HepG2 (cell line): ENCODE data around the gene SYT17. TPM values are rescaled to one million over a fixed set of nuclear protein-coding genes. Genes with fewer than 3 reads are reported as not detected.

Source experiments
- ATAC-seq: fragments of 200-7000 bp; cut with Tn5 transposase; 3 replicates; pipeline ENCODE4 v1.9.1; 2020; ENCODE audit warnings: mild to moderate bottlenecking, moderate library complexity
- BruUV-seq: library from RNA; stranded (reverse); fragments of 400-500 nt; replicated peaks from 2 replicates; lab custom pipeline; 2021; lab: Mats Ljungman, UMichigan
- CTCF ChIA-PET: fragments of 300-600 bp; formaldehyde crosslinking; extraction: SDS; loops from one replicate; lab custom pipeline; 2021; ENCODE audit warnings: low total read pairs, inconsistent platforms, low intra/inter-chr PET ratio; lab: Yijun Ruan, JAX
- POLR2A ChIA-PET: fragments of 350-600 bp; sonication (Branson Sonifier 250); formaldehyde crosslinking; loops from one replicate; lab custom pipeline; 2020; ENCODE audit warnings: antibody characterized with exemption, inconsistent platforms; lab: Yijun Ruan, JAX
- DNase-seq: peaks from one replicate; pipeline ENCODE4 v3.0.0-alpha.2; 2015; ENCODE audit warnings: low spot score
- FAIRE-seq: peaks from 3 replicates; lab custom pipeline; 2011; peaks lifted over from hg19 to GRCh38; lab: Jason Lieb, UNC
- H2AFZ ChIP-seq: one replicate; pipeline ENCODE4 v1.6.1; 2011; ENCODE audit warnings: low read length, inconsistent platforms
- H3K27ac ChIP-seq: fragments of 300-600 bp; 3 replicates; pipeline ENCODE4 v1.8.0; 2011; ENCODE audit warnings: mixed run types, mild to moderate bottlenecking, mixed read lengths, low read length, inconsistent platforms; ENCODE audit not compliant: insufficient read depth; ENCODE audit errors: extremely low read length
- H3K27me3 ChIP-seq, 2 experiments: fragments of 200-600 bp in 1 of 2; 2 replicates in 1 of 2; 3 replicates in 1 of 2; pipeline versions ENCODE4 v1.6.0 to v1.8.0; 2011; ENCODE audit warnings: low read length in 2 of 2, mild to moderate bottlenecking in 2 of 2, moderate library complexity in 2 of 2, inconsistent platforms in 1 of 2; ENCODE audit not compliant: insufficient read depth in 2 of 2, control insufficient read depth in 1 of 2
- H3K36me3 ChIP-seq, 2 experiments: fragments of 200-600 bp in 1 of 2; replicated peaks in 1 of 2; 2 replicates in 1 of 2; 3 replicates in 1 of 2; pipeline versions ENCODE4 v1.5.1 to v1.8.0; 2011; ENCODE audit warnings: low read length in 2 of 2, inconsistent platforms in 1 of 2; ENCODE audit not compliant: insufficient read depth in 2 of 2, control insufficient read depth in 1 of 2
- H3K4me1 ChIP-seq: 2 replicates; pipeline ENCODE4 v1.5.1; 2012; ENCODE audit warnings: low read length, inconsistent platforms; ENCODE audit not compliant: insufficient read depth
- H3K4me2 ChIP-seq: 2 replicates; pipeline ENCODE4 v1.6.0; 2011; ENCODE audit warnings: low read depth, low read length, inconsistent platforms
- H3K4me3 ChIP-seq, 3 experiments: fragments of 200-600 bp in 1 of 3; sonication (generic), shearing (Covaris generic) in 1 of 3; replicated peaks in 1 of 3; 2 replicates each; pipeline ENCODE4 v1.5.1; 2011 to 2016; ENCODE audit warnings: low read length in 3 of 3, inconsistent platforms in 2 of 3, low read depth in 2 of 3, mild to moderate bottlenecking in 2 of 3, control low read depth in 1 of 3, mixed read lengths in 1 of 3; ENCODE audit not compliant: insufficient read depth in 1 of 3
- H3K79me2 ChIP-seq: one replicate; pipeline ENCODE4 v1.6.1; 2011; ENCODE audit warnings: low read length, inconsistent platforms; ENCODE audit not compliant: insufficient read depth
- H3K9ac ChIP-seq: 2 replicates; pipeline ENCODE4 v1.6.0; 2011; ENCODE audit warnings: mild to moderate bottlenecking, low read depth, low read length, inconsistent platforms; ENCODE audit not compliant: insufficient read depth
- H3K9me3 ChIP-seq: 2 replicates; pipeline ENCODE4 v1.5.1; 2012; ENCODE audit warnings: mild to moderate bottlenecking, low read length
- H4K20me1 ChIP-seq: 2 replicates; pipeline ENCODE4 v1.6.0; 2011; ENCODE audit warnings: inconsistent platforms, mild to moderate bottlenecking, low read length, moderate library complexity; ENCODE audit not compliant: insufficient read depth
- AKNA ChIP-seq: sonication (generic); formaldehyde crosslinking; IDR thresholded peaks from 2 replicates; pipeline ENCODE4 v1.4.0; 2020; ENCODE audit warnings: missing genetic modification reagents, borderline replicate concordance
- BORCS8-MEF2B ChIP-seq: sonication (generic); formaldehyde crosslinking; IDR thresholded peaks from 2 replicates; pipeline ENCODE4 v1.8.0; 2022; ENCODE audit warnings: mild to moderate bottlenecking, missing genetic modification reagents
- EEA1 ChIP-seq: sonication (generic); formaldehyde crosslinking; IDR thresholded peaks from 2 replicates; pipeline ENCODE4 v1.5.1; 2020; ENCODE audit warnings: mild to moderate bottlenecking, missing genetic modification reagents, borderline replicate concordance
- EP300 ChIP-seq, 3 experiments: sonication (generic) in 1 of 3; formaldehyde crosslinking in 1 of 3; IDR thresholded peaks; 2 replicates each; pipeline versions ENCODE4 v1.5.1 to v1.6.1; 2011 to 2020; ENCODE audit warnings: low read depth in 2 of 3, low read length in 2 of 3, borderline replicate concordance in 1 of 3, improper control_type of control experiment in 1 of 3, mild to moderate bottlenecking in 1 of 3, missing genetic modification reagents in 1 of 3, moderate library complexity in 1 of 3
- KLF9 ChIP-seq: IDR thresholded peaks from 2 replicates; pipeline ENCODE4 v1.6.1; 2016; ENCODE audit warnings: low read depth
- MIER3 ChIP-seq: IDR thresholded peaks from 2 replicates; pipeline ENCODE4 v1.6.1; 2016; ENCODE audit warnings: missing compliant biosample characterization, borderline replicate concordance
- MYC ChIP-seq: sonication (generic); formaldehyde crosslinking; IDR thresholded peaks from 2 replicates; pipeline ENCODE4 v1.9.0; 2021; ENCODE audit warnings: missing genetic modification reagents, borderline replicate concordance
- NR2C2 ChIP-seq: sonication (generic); formaldehyde crosslinking; IDR thresholded peaks from 2 replicates; pipeline ENCODE4 v1.4.0; 2020; ENCODE audit warnings: missing genetic modification reagents, mild to moderate bottlenecking, moderate library complexity, borderline replicate concordance
- RAD21 ChIP-seq: fragments of 450-650 bp; formaldehyde crosslinking; IDR thresholded peaks from 2 replicates; pipeline ENCODE4 v1.5.0; 2020; ENCODE audit warnings: mild to moderate bottlenecking
- SP4 ChIP-seq: sonication (generic); formaldehyde crosslinking; IDR thresholded peaks from 2 replicates; pipeline ENCODE4 v1.8.1; 2023; ENCODE audit warnings: mild to moderate bottlenecking, missing genetic modification reagents
- THAP8 ChIP-seq: sonication (generic); formaldehyde crosslinking; IDR thresholded peaks from 2 replicates; pipeline ENCODE4 v1.5.1; 2020; ENCODE audit warnings: missing genetic modification reagents, mild to moderate bottlenecking, borderline replicate concordance
- ZNF503 ChIP-seq: sonication (generic); formaldehyde crosslinking; IDR thresholded peaks from 2 replicates; pipeline ENCODE4 v1.4.0; 2020; ENCODE audit warnings: missing genetic modification reagents
- ZNF577 ChIP-seq: sonication (generic); formaldehyde crosslinking; IDR thresholded peaks from 2 replicates; pipeline ENCODE4 v1.4.0; 2020; ENCODE audit warnings: mild to moderate bottlenecking, low read depth, missing genetic modification reagents, borderline replicate concordance
- ZNF674 ChIP-seq: sonication (generic); formaldehyde crosslinking; IDR thresholded peaks from 2 replicates; pipeline ENCODE4 v1.5.0; 2020; ENCODE audit warnings: low read depth, mild to moderate bottlenecking, missing genetic modification reagents
- ZNF691 ChIP-seq: sonication (generic); formaldehyde crosslinking; IDR thresholded peaks from 2 replicates; pipeline ENCODE4 v1.4.0; 2020; ENCODE audit warnings: missing genetic modification reagents, low read depth, mild to moderate bottlenecking, borderline replicate concordance
- WGBS: methylation state at CpG from one replicate; pipeline ENCODE4 v1.1.6; 2017; ENCODE audit warnings: low lambda C conversion rate; 5-methylcytosine and 5-hydroxymethylcytosine counted together
- in situ Hi-C: cut with HindIII; loops from 2 replicates; pipeline ENCODE4 v1.10.0; 2017; ENCODE audit warnings: low pct_unique_long_range_greater_than_20kb; ENCODE audit not compliant: extremely low pct_ligation_motif_present
- intact Hi-C: fragments of 100-400 bp; cut with micrococcal nuclease; formaldehyde crosslinking; loops from one replicate; pipeline ENCODE4 v1.10.0; 2022; ENCODE audit not compliant: unreplicated experiment
- polyA plus RNA-seq, 8 experiments: library from polyadenylated mRNA; depleted of rRNA in 3 of 8; stranded (reverse) in 7 of 8; unstranded in 1 of 8; fragments of >200 nt; fragmentation: Illumina TruSeq in 4 of 8; extraction: Trizol in 4 of 8; gene quantifications; 2 replicates each; pipeline versions ENCODE4 v1.2.1 to v1.2.3, GENCODE V29; 2011 to 2016; ENCODE audit warnings: low read depth in 4 of 8, missing spikeins in 1 of 8, mixed read lengths in 1 of 8; ENCODE audit not compliant: insufficient read depth in 1 of 8
- total RNA-seq, 5 experiments: library from RNA; depleted of rRNA; stranded (reverse); fragments of >200 nt; fragmentation: Illumina TruSeq; extraction: Trizol; gene quantifications; 2 replicates each; pipeline ENCODE4 v1.2.3, GENCODE V29; 2016; ENCODE audit warnings: low read depth in 1 of 5

Gene SYT17
- total and polyA plus RNA-seq, 2 of the 13 experiments (the other 11 are each of a cell fraction or from before 2014, with no cell fraction given) = 0.44 TPM; not detected in 1

- TF ChIP-seq AKNA (CRISPR knock-in tag) (no peak), MIER3 (CRISPR knock-in tag) (no peak), KLF9 (CRISPR knock-in tag) (no peak), ZNF674 (CRISPR knock-in tag) (no peak), ZNF691 (CRISPR knock-in tag) (no peak), EP300 (IDR thresholded peaks at IDR 0.05; ENCODE audit: low read depth in 2 of 2, low read length in 2 of 2) (no peak), EP300 (CRISPR knock-in tag; IDR thresholded peaks at IDR 0.05; ENCODE audit: borderline replicate concordance) (no peak)
Observed at GRCh38 chr16:19299565-19299964, 131.5 kb downstream of the SYT17 start (continued).

GRCh38 chr16:19301931-19302330 lies 133.9 kb downstream of the SYT17 start:
- BruUV-seq = no TSS peak
- no peak overlapping the region for H2AFZ ChIP-seq
- in situ Hi-C loops (no loop called here), intact Hi-C loops (no loop called here)
- ChIA-PET POLR2A (no interaction called here), CTCF (no interaction called here)
- no peaks in the 10 kb centered on the region for H3K79me2 ChIP-seq
- H3K27ac ChIP-seq = no peak overlapping the region
- ATAC-seq = no peak
- H3K9ac ChIP-seq = no peak overlapping the region
- peaks cover 0 to 4% of the 10 kb centered on the region in 2 experiments; a peak in 1 of 5 replicates for H3K27me3 ChIP-seq
- H3K36me3 ChIP-seq = no peaks in the 10 kb centered on the region
- H3K4me1 ChIP-seq = no peaks in the 10 kb centered on the region
- H4K20me1 ChIP-seq = no peaks in the 10 kb centered on the region; the same call in 1 of the 2 replicates
- no peak overlapping the region for H3K4me2 ChIP-seq
- no peak for FAIRE-seq
- no peak overlapping the region for H3K4me3 ChIP-seq
- no peaks in the 10 kb centered on the region for H3K9me3 ChIP-seq
- WGBS = 0% methylated on average over 1 of the region's 1 CpG
- DNase-seq = no peak
- TF ChIP-seq ZNF503 (CRISPR knock-in tag) (no peak), EEA1 (no peak), RAD21 (CRISPR knock-in tag) (no peak), ZNF577 (no peak), BORCS8-MEF2B (CRISPR knock-in tag) (no peak), NR2C2 (CRISPR knock-in tag) (no peak), MYC (CRISPR knock-in tag) (no peak), THAP8 (CRISPR knock-in tag) (no peak), SP4 (CRISPR knock-in tag) (no peak)
